Activated CD4-positive, alpha-beta T cell treated with anti-CD3 and anti-CD28 coated beads, Interleukin-2, amount 50 U/mL, for 4 hours (primary cell): Measurements from ENCODE around the gene ACP6.
A peak's percentile ranks its signal among the peaks of the same experiment; 100 is the strongest.

ENCODE experiments used
- DNase-seq, 2 experiments: peaks; one replicate each; pipeline ENCODE4 v3.0.0-alpha.2; 2020

The ACP6 gene

DNA sequence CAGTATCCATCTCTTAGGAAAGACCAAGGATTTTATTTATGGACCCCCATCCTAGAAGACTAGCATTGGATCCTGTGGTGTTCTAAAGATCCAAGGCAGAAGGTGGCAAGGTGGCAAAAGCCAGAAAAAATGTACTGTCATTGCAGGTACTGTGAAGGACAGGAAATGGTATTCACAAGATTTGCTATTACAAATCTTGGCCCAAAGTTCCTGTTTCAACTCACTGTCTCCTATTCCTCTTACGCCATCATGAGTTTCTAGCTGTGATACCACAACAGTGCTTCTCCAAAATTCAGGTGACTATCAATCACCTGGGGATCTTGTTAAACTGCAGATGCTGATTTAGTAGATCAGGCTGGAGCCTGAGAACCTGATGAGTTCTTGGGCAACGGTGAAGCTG, 21.4 kb downstream of the ACP6 start:
- DNase-seq, result no peak

GRCh38 chr1:147647796-147648633, 22.3 kb downstream of the ACP6 start:
- no peak for DNase-seq

DNA sequence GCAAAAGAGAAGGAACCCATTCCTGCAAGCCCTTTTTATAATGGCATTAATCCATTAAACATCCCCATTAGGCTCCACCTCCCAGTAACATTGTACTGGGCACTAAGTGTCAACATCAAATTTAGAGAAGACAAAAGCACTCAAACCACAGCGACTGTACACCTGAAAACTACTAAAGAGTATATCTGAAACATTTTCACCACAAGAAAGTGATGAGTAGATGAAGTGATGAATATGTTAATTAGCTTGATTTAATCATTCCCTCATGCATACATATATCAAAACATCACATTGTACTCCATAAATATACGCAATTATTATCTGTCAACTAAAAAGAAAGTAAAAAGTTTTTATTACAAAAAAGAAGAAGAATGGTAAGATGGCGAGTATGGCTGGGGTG, 26.4 kb downstream of the ACP6 start:
- no peak for DNase-seq

DNA sequence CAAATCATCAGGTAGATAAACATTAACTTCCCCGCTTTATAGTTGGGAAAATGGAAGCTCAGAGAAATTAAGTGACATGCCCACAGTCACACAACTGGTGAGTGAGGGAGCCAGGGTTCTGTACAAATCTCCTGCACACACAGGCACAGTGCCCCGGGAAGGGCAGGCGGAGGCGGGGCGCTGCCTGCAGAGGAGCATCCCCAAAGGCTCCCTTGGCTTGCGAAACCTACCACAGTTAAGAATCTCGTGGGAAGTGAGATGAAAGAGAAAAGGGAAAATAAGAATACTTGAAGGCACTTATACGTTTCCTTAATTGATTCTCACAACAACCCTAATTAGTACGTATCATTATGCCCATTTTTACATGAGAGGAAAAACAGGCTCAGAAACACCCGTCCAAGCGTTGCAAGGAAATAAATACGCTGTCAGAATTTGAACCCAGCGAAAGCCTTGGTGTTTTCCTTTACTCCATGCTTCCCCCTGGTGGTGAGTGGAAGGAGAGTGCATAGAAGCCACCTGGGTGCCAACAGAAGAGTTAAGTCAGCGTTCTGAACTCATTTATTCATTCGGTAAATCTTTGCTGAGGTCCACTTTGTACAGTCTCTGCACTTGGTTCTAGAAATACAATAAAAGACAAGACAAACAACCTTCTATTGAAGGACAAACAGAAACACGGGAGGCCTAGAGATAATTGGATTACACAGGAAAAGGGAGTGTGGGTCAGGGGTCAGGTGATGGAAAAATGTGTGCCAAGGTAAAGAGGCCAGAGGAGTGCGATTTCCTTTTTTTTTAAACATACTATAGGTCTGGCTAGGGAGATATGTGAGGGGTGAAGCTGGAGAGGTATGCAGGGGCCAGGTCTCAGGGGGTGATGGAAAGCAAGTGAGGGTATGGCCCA, 28.4 kb downstream of the ACP6 start:
- peak; percentile 46 to 48 for DNase-seq

DNA sequence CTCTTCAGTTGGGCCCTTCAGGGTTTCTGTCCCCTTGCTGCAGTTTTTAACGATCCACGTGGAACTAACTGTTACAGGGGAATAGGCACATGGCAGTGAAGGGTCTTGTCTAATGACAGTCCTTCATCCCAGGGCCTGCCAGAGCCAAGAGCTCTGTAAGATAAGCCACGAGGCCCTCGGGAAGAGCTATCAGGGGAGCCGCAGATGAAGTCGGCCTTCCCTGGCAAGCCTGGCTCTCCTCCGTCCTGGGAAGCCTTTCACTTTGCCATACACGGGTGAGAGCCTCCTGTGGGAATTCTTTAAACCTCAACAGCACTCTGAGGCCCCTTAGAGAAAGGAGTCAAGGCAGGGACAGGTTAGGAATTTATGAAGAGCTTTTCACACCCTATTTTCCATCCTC, 29.0 kb downstream of the ACP6 start:
- no peak for DNase-seq

DNA sequence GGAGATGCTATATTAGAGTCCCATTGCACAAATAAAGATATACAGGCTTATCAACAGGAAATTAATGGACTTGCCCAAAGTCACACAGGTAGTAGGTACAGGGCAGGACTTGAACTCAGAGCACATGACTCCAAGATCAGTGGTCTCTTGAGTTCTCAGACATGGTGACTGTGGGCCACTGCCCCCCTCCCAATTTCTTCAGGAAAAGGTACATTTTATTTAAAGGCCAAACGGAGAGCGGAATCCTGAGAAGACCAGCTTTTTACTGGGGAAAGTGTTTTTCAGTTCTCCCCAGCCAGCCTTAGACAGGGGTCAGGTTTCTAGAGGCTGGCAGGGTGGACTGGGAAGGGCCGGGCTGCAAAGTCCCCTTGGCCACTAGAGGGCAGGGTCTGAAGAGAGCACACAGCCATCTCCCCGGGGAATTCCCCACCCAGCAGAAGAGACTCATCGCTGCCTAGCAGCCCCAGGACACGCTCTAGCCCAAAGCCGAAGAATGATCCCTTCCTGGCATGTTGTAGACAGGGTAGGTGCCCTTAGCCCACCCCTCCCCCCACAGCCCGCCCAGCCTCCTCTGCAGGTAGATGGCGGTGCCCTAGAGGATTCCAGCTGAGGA, 29.7 kb downstream of the ACP6 start:
- peak; percentile 73 to 76 for DNase-seq

DNA sequence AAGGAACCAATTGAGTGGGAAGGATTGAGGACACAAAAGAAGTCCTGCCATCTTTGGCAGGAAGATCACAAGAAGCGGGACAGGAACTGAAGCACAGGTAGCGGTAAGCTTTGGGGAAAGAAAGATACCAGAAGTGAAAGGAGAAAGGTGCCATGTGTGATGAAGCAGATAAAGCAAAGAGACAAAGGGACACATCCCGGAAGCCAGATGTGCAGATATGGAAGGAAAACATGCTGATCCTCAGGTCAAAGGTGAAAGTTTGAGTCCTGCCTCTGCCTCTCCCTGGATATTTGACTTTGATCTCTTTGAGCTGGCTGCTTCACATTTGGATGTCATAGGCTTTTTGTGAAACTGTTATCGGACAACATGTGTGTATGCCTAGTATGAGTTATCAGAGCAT, 34.0 kb downstream of the ACP6 start:
- DNase-seq, result no peak

- DNase-seq, result no peak
Measured at GRCh38 chr1:147635342-147635741, 35.0 kb downstream of the ACP6 start.

DNA sequence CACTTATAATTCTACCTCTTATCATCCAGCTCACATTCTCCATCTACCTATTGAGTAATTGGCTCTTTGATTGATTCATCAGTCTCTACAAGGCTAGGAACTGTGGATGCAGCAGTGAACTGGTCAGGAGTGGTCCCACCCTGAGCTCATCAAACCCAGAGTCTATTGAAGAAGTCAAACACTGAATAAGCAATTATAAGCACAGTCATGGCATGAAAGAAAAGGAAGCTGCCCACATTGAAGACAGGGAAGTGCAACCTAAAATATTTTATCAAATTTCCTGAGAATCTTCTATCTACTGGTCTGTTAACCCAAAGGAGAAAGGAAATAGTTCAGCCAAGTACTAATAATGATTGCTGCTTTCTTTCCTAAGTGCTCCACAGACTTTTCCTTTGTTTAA, 35.7 kb downstream of the ACP6 start:
- no peak for DNase-seq

GRCh38 chr1:147633759-147634158, 36.6 kb downstream of the ACP6 start:
- no peak for DNase-seq

- DNase-seq, result no peak
Measured at GRCh38 chr1:147631839-147632238, 38.5 kb downstream of the ACP6 start.

DNA sequence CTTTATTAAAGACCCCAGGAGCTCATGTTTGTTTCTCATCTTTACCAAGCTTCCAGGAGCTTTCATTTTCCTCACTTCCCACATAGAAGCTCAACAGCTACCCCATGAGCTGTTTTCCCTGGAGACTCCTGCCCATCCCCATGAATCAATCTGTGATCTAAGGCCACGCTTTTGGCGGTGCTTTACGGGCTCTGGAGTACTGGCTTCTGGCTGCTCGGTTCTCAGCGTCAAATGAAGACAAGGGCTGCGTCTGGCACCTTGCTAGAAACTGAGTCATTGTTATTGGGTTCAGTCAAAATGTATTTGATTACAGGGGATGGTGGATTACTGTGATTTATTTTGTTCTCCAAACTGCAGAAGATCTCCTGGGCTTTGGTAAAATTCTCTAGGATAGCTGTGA, 39.9 kb downstream of the ACP6 start:
- DNase-seq, result no peak

DNA sequence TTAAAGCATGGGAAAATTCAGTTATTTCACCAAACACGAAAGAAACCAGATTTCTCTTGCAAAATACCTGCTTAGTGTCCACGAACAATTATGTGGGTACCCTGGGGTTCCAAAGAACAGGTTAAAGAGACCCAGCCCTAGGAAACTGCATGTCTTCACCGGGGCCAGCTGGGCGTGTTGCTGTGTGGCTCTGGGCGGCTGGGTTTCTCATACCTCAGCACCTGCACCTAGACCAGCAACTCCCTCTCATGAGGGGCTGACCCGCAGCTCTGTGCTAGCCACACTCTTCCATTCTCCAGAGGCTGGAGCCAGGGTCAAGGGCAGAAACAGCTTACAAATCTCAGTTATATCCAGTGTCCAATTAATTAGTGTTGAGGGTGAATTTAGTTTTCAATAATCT, 40.3 kb downstream of the ACP6 start:
- DNase-seq, result no peak

GRCh38 chr1:147628441-147628840, 41.9 kb downstream of the ACP6 start:
- DNase-seq, result no peak

DNA sequence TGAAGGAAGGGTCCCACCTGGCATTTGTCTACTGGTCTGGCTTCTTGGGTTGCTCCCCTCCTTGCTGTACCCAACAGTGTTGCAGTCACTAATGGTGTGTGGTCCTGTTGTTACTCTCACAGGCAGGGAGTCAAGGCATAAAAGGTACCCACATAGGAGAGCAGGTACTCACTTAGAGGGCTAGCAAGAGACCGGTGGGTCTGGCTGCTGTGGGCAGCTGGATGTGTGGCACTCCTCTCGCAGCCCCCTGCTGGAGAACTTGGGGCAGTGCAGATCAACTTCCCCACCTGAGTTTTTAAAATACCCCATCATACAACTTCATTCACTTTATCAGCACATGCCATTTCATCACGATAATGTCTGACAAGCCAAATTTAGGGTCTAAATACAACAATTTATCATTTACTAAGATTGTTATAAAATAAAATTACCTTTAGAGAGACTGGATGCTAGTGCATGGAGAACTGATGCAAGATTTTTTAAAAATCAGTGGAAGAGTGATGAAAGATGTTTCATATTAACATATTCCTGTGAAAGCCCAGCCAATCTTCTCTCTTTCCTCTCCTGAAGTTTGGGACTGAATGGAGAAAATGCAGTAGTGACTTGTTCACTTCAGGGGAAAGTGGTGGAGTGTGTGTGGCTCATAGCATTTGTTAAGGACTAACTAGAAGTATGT, 42.8 kb downstream of the ACP6 start:
- DNase-seq, result peak; percentile 35 to 43

DNA sequence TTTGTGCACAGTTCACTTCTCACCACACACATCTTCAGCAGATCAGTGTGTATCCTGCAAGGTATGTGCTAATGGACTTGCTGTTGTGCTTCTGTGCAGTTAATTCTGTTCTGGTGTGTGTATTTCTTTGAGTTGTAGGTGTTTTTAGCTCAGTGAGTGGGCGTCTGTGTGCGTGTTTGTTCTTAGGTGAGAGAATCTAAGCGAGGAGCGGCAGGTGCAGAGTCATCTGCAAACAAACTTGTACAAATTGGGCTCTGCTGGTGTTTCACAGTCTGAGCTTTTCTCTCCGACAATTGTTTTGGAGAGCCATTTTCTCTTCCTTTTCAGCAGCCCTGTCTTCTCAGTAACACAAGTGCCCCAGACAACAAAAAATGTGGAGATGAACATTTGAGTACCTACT, 43.6 kb downstream of the ACP6 start:
- DNase-seq, result no peak

GRCh38 chr1:147626291-147626690, 44.0 kb downstream of the ACP6 start:
- DNase-seq, result no peak

DNA sequence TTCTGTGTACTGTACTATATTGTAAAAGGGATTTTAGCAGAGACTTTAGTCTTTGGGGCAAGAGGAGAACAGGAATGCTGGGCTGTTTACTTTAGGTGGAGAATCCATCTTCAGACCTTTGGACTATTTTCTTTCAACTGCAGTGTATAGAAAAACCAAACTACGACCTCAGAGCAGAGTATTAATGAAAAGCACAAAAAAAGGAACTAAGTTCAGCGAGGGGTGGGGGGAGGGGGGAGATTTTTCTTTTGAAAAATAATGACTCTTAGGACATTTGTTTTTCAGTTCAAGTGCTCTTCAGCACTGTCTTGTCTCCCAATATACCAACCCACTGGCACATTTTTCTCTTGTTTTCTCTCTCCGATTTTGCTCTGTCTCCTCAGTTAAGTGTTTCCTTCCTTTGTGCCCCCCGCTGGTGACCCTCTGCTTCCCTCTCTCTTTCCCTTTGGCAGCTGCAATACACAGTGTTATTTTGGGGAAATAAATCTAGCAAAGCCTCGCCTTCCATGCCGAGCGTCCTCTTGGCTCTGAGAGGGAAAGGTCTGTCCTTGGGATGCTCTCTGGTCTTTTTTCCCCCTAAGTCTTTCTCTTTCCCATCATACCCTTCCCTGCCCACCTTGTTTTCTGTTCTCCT, 44.8 kb downstream of the ACP6 start:
- no peak for DNase-seq

DNA sequence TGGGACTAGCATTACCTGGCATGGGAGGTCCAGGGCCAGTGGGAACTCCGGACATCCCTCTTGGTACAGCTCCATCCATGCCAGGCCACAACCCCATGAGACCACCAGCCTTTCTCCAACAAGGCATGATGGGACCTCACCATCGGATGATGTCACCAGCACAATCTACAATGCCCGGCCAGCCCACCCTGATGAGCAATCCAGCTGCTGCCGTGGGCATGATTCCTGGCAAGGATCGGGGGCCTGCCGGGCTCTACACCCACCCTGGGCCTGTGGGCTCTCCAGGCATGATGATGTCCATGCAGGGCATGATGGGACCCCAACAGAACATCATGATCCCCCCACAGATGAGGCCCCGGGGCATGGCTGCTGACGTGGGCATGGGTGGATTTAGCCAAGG, 45.8 kb downstream of the ACP6 start:
- no peak for DNase-seq

DNA sequence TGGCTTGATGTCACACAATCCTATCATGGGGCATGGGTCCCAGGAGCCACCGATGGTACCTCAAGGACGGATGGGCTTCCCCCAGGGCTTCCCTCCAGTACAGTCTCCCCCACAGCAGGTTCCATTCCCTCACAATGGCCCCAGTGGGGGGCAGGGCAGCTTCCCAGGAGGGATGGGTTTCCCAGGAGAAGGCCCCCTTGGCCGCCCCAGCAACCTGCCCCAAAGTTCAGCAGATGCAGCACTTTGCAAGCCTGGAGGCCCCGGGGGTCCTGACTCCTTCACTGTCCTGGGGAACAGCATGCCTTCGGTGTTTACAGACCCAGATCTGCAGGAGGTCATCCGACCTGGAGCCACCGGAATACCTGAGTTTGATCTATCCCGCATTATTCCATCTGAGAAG, 46.3 kb downstream of the ACP6 start:
- DNase-seq, result no peak

DNA sequence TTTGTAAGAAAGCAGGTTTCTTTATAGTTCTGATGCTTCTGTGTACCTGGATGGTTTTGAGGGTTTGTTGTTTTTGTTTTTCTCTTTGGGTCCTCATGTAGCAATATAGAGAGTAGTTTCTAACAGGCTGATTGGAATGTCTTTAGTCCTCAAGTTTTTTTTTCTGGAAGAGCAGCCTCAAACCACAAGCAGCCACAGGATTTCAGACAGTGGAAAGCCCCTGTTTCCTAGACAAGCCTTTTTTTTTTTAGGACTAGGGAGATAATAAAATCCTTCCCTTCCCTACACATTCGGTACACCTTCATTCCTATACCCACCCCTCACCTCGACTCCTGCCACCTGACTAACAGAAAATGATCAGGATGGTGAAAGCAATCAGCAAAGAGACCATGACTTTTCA, 47.6 kb downstream of the ACP6 start:
- no peak for DNase-seq

- DNase-seq, result no peak
Measured at GRCh38 chr1:147620543-147620942, 49.8 kb downstream of the ACP6 start.

- DNase-seq, result no peak
Measured at GRCh38 chr1:147619741-147620140, 50.6 kb downstream of the ACP6 start.
